ENCODE results near the gene HCK. TPM values are rescaled to one million over a fixed set of nuclear protein-coding genes. Genes with fewer than 3 reads are reported as not detected.

Gene HCK
- polyA plus RNA-seq, 2 of the 4 experiments (the other 2 are of a cell fraction), result 0.06 TPM; not detected in 1

DNA sequence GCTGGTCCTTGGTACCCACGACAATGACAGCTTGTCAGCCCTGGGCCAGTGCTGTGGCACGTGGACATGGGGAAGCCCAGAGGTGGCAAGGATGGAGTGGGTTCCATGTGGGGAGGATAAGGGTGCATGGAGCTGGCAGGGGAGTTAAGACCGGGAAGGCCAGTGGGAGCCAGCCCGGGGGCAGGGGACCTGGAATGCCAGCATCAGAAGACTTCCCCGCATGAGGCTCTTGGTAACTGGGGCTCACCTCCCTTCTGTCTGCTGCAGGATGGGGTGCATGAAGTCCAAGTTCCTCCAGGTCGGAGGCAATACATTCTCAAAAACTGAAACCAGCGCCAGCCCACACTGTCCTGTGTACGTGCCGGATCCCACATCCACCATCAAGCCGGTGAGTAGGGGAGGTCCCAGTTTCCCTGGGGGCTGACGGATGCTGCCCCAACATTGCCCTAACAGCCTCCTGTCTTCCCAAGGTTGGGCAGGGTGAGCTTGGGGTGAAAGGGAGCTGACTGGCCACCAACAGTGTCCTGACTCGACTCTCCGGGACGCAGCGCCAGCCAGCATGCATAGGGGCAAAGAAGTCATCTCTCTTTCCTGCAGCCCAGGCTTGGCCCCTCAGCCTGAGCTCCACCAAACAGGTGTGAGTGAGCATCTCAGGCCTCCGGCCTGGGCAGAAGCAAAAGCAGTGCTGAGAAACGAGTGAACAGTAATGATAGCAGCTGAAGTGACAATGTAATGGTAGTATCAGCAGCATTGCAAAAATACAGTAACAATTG lies 19.5 kb downstream of the HCK start:
- no peak overlapping the region for H3K4me2 ChIP-seq
- TF ChIP-seq KDM1A (IDR thresholded peaks at IDR 0.05; ENCODE audit: low read depth), result no peak
- no peak for TF ChIP-seq PHF8 (IDR thresholded peaks at IDR 0.05; ENCODE audit: borderline replicate concordance, low read depth)
- TF ChIP-seq NPAS2 (CRISPR knock-in tag; IDR thresholded peaks at IDR 0.05; ENCODE audit: borderline replicate concordance), result no peak
- TF ChIP-seq HOXB13 (CRISPR knock-in tag; IDR thresholded peaks at IDR 0.05; ENCODE audit: low read depth), result no peak
- TF ChIP-seq BCL3 (IDR thresholded peaks at IDR 0.05), result no peak
- TF ChIP-seq CHD2 (IDR thresholded peaks at IDR 0.05; ENCODE audit: low read length, partially characterized antibody), result no peak
- no peak for TF ChIP-seq JUN (IDR thresholded peaks at IDR 0.05)
- no peak for TF ChIP-seq FOXS1 (CRISPR knock-in tag; IDR thresholded peaks at IDR 0.05)
- TF ChIP-seq KDM5A (IDR thresholded peaks at IDR 0.05), result no peak
- TF ChIP-seq HEYL (CRISPR knock-in tag; IDR thresholded peaks at IDR 0.05), result no peak
- no peak for TF ChIP-seq NR3C1 (IDR thresholded peaks at IDR 0.05)
- TF ChIP-seq CEBPB (IDR thresholded peaks at IDR 0.05), result no peak
- no peak for TF ChIP-seq HOXB5 (CRISPR knock-in tag; IDR thresholded peaks at IDR 0.05)
- TF ChIP-seq EP300 (IDR thresholded peaks at IDR 0.05), result no peak
- TF ChIP-seq ATOH8 (CRISPR knock-in tag; IDR thresholded peaks at IDR 0.05; ENCODE audit: low read depth), result no peak
- no peak for TF ChIP-seq RAD21 (conservative IDR thresholded peaks at IDR 0.05 in 1 of 2, IDR thresholded peaks at IDR 0.05 in 1 of 2)
- TF ChIP-seq JUNB (IDR thresholded peaks at IDR 0.05), result no peak
- CTCF ChIA-PET, result interaction anchor here (1.2 to 2.0 kb wide), 3 partner anchors 11 to 29 kb away, joined by 3 to 9 read pairs (median 3); no protein-coding TSS in a partner anchor
- no peak overlapping the region for H3K4me3 ChIP-seq
- H3K9me3 ChIP-seq, result no peaks in the 10 kb centered on the region
- DNase-seq (ENCODE audit: low read depth in 1 of 2, low spot score in 1 of 2), result no peak
- WGBS (ENCODE audit: missing lambda C conversion rate), result 60% methylated on average over 15 of the region's 17 CpGs
- no peak for ATAC-seq
- H3K27ac ChIP-seq, result no peak overlapping the region
- POLR2A ChIA-PET, result no interaction called here
- no peak for FAIRE-seq
- no peaks in the 10 kb centered on the region for H3K4me1 ChIP-seq

GRCh38 chr20:32072168-32072750 lies 20.2 kb downstream of the HCK start:
- Histone ChIP-seq H3K27ac (no peak overlapping the region), H3K9me3 (no peaks in the 10 kb centered on the region), H3K4me2 (no peak overlapping the region), H3K4me3 (no peak overlapping the region), H3K4me1 (no peaks in the 10 kb centered on the region)
- POLR2A ChIA-PET, result no interaction called here
- FAIRE-seq (no peak), DNase-seq (ENCODE audit: low read depth in 1 of 2, low spot score in 1 of 2) (no peak), ATAC-seq (no peak)
- CTCF ChIA-PET, result interaction anchor here (1.2 to 2.0 kb wide), 4 partner anchors 11 to 249 kb away, joined by 3 to 9 read pairs (median 4); no protein-coding TSS in a partner anchor
- no peak for TF ChIP-seq FOSB (CRISPR knock-in tag; IDR thresholded peaks at IDR 0.05)
- no peak for TF ChIP-seq BCL3 (IDR thresholded peaks at IDR 0.05)
- no peak for TF ChIP-seq FOSL2 (IDR thresholded peaks at IDR 0.05)
- TF ChIP-seq FOSL2 (CRISPR knock-in tag; IDR thresholded peaks at IDR 0.05), result no peak
- TF ChIP-seq EHF (CRISPR knock-in tag; IDR thresholded peaks at IDR 0.05), result no peak
- no peak for TF ChIP-seq HOXA7 (CRISPR knock-in tag; IDR thresholded peaks at IDR 0.05)
- TF ChIP-seq ATOH8 (CRISPR knock-in tag; IDR thresholded peaks at IDR 0.05; ENCODE audit: low read depth), result no peak
- TF ChIP-seq ZNF302 (CRISPR knock-in tag; IDR thresholded peaks at IDR 0.05), result no peak
- TF ChIP-seq MYC (IDR thresholded peaks at IDR 0.05; ENCODE audit: borderline replicate concordance, low read length), result no peak
- no peak for TF ChIP-seq BHLHE40 (IDR thresholded peaks at IDR 0.05; ENCODE audit: low read depth, low read length)
- no peak for TF ChIP-seq RCOR1 (IDR thresholded peaks at IDR 0.05; ENCODE audit: low read depth, low read length)
- no peak for TF ChIP-seq HDAC2 (IDR thresholded peaks at IDR 0.05)
- no peak for TF ChIP-seq USF2 (IDR thresholded peaks at IDR 0.05)
- WGBS (ENCODE audit: missing lambda C conversion rate), result 67% methylated on average over 6 of the region's 6 CpGs
